Measurements from ENCODE around the gene SP2.

SP2 gene

GRCh38 chr17:47895856-47896671 is at the start of gene SP2:
Gene SP2 (plus strand): TSS chr17:47896236. CDS start chr17:47896287, 51 bp downstream.
- DNase-seq (ENCODE audit: low spot score), result peak; percentile 99

- DNase-seq (ENCODE audit: low spot score), result no peak
Observed at GRCh38 chr17:47846716-47847340, 49.2 kb upstream of the SP2 start.

GRCh38 chr17:47847341-47848197 is 48.5 kb upstream of the SP2 start:
- DNase-seq (ENCODE audit: low spot score), result peak; percentile 80

DNA sequence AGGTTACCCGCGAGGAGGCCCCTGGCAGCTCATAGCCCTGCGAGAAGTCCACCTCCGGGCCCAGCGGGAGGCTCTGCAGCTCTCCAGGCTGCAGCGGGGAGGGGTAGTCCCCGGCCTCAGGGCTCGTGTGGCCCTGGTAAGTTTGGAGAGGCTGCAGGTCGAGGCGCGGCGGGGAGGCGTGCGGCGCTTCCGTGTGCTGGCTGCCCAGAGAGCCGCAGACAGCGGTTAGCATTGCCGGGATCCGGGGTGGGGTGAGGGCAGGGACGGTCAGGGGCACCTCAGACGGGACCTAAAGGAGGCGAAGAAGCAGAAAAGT is 47.9 kb upstream of the SP2 start:
- no peak for DNase-seq (ENCODE audit: low spot score)

DNA sequence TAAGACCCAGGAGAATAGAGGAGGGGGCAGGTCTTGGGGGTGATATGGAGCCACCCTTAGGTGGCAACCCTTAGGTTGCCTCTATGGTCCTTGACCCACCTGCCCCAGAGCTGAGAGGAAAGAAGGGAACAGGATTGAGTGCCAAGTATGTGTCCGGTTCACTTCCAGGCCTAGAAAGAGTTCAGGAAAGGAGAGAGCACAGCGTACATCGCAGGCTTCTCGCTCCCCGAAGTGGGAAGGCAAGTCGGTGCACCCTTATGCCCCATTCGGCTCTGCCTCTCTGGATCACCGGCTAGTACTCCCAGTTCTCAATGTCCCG is 45.7 kb upstream of the SP2 start:
- no peak for DNase-seq (ENCODE audit: low spot score)

- peak; percentile 86 for DNase-seq (ENCODE audit: low spot score)
Observed at GRCh38 chr17:47850692-47851573, 45.1 kb upstream of the SP2 start, which contains the start of gene SP6. Gene SP6 (minus strand): TSS chr17:47851163. CDS start chr17:47848429, 2,734 bp downstream.

- DNase-seq (ENCODE audit: low spot score), result no peak
Observed at GRCh38 chr17:47851764-47852112, 44.3 kb upstream of the SP2 start.

- DNase-seq (ENCODE audit: low spot score), result no peak
Observed at GRCh38 chr17:47852113-47852949, 43.7 kb upstream of the SP2 start.

DNA sequence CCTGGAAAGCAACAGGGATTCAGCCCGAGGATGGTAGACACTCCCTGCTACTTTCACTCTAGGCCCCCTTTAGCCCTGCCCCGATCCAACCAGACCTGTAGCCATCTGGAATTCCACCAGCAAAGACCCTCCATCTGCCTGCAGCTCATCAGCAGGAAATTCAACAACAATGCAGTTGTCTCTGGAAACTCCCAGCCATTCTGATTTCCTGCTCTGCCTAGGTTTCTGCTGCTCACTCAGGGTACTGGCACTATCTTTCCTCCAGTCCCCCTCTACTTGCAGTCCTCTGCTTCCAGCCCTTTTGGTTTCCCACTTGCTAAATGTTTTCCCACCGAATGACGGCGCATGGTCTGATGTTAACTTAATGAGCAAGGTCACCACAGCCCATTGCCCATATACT is 42.4 kb upstream of the SP2 start:
- DNase-seq (ENCODE audit: low spot score), result no peak

- DNase-seq (ENCODE audit: low spot score), result no peak
Observed at GRCh38 chr17:47855737-47856136, 40.3 kb upstream of the SP2 start.

DNA sequence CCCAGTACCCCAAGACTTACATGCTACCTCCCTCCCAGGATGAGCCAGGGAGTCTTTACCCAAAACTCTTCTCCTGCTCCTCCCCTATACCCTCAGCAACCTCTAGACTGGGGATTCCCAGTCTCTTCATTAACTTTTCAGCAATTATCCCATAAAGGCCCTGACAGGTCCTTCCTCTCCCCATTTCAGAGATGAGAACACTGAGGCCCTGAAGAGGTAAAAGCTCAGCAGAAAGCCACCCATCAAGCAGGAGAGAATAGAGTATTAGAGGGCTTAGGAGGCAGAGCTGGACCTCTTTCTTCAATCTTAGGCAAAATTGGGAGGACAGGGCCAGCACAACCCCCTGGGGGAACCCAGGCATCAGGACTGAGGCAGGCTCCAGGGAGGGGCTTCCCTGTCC is 39.2 kb upstream of the SP2 start:
- DNase-seq (ENCODE audit: low spot score), result no peak

GRCh38 chr17:47857551-47858455 is 38.2 kb upstream of the SP2 start:
- DNase-seq (ENCODE audit: low spot score), result no peak

- DNase-seq (ENCODE audit: low spot score), result no peak
Observed at GRCh38 chr17:47860386-47860785, 35.6 kb upstream of the SP2 start.

- DNase-seq (ENCODE audit: low spot score), result no peak
Observed at GRCh38 chr17:47862621-47863440, 33.2 kb upstream of the SP2 start.

- DNase-seq (ENCODE audit: low spot score), result no peak
Observed at GRCh38 chr17:47864791-47865216, 31.2 kb upstream of the SP2 start.

GRCh38 chr17:47866941-47867340 is 29.1 kb upstream of the SP2 start:
- DNase-seq (ENCODE audit: low spot score), result no peak

GRCh38 chr17:47867813-47868533 is 28.1 kb upstream of the SP2 start:
- DNase-seq (ENCODE audit: low spot score), result no peak

DNA sequence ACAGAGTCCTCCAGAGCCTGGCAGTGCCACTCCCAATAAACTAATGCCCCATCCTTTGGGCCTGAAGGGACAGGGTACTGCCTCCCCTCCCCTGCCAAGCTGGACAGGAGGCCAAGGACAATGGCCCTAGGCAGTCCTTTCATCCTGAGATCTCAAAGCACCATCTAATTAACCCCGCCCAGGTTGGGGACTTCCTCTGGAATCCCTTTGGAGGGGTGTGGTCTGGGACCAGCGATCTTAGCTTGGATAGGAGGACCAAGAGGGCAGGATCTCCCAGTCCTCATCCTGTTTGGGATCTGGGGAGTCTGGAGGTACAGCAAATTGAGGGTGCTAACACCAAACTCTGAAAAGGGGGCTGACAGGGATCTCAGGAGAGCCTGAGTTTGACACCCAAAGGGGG is 26.9 kb upstream of the SP2 start:
- no peak for DNase-seq (ENCODE audit: low spot score)
